Coronary artery (tissue), 2 donors: ENCODE measurements around the gene TRAF2.

Experiments used
- DNase-seq: peaks from one replicate; pipeline ENCODE4 v3.0.0-alpha.2; 2017; ENCODE audit warnings: low spot score
- H3K27ac ChIP-seq, 2 donors: fragments of 200-600 bp; sonication (generic); one replicate each; pipeline ENCODE4 v1.5.1; 2016 to 2019
- H3K4me3 ChIP-seq: fragments of 200-600 bp; sonication (generic); 2 replicates; pipeline ENCODE4 v1.5.1; 2016; ENCODE audit warnings: mild to moderate bottlenecking, moderate library complexity
- TF ChIP-seq, protein P1 (sequence below): fragments of 200-600 bp; sonication (generic); IDR thresholded peaks from one replicate; pipeline ENCODE4 v1.5.1; 2019; ENCODE audit warnings: antibody characterized with exemption

Gene TRAF2

DNA sequence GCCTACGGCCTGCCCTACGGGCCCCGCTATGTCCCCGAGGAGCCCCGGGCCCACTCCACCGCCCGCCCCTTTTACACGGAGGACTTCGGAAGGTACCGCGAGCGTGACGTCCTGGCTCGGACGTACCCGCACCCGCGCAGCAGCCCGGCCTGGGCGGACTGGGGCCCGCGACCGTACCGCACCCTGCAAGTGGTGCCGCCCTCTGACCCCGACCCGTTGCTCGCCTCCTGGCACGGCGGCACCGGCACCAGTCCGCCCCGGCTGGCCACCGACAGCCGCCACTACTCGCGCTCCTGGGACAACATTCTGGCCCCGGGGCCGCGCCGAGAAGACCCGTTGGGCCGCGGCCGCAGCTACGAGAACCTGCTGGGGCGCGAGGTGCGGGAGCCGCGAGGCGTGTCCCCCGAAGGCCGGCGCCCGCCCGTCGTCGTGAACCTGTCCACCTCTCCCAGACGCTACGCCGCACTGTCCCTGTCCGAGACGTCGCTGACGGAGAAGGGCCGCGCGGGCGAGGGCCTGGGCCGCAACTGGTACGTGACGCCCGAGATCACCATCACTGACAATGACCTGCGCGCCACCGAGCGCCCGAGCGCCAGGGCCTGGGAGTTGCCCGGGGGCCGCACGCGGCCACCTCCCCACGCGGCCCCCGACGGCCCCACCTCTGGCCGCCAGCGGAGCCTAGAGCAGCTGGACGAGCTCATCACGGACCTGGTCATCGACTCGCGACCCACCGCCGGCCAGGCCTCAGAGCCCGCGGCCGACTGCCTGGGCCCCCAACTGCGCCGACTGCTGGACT is 40.7 kb upstream of the TRAF2 start:
- H3K4me3 ChIP-seq = peak overlapping the region; percentile 80
- no peak overlapping the region for H3K27ac ChIP-seq
- DNase-seq = no peak
- TF ChIP-seq, protein P1, sequence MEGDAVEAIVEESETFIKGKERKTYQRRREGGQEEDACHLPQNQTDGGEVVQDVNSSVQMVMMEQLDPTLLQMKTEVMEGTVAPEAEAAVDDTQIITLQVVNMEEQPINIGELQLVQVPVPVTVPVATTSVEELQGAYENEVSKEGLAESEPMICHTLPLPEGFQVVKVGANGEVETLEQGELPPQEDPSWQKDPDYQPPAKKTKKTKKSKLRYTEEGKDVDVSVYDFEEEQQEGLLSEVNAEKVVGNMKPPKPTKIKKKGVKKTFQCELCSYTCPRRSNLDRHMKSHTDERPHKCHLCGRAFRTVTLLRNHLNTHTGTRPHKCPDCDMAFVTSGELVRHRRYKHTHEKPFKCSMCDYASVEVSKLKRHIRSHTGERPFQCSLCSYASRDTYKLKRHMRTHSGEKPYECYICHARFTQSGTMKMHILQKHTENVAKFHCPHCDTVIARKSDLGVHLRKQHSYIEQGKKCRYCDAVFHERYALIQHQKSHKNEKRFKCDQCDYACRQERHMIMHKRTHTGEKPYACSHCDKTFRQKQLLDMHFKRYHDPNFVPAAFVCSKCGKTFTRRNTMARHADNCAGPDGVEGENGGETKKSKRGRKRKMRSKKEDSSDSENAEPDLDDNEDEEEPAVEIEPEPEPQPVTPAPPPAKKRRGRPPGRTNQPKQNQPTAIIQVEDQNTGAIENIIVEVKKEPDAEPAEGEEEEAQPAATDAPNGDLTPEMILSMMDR = no peak

DNA sequence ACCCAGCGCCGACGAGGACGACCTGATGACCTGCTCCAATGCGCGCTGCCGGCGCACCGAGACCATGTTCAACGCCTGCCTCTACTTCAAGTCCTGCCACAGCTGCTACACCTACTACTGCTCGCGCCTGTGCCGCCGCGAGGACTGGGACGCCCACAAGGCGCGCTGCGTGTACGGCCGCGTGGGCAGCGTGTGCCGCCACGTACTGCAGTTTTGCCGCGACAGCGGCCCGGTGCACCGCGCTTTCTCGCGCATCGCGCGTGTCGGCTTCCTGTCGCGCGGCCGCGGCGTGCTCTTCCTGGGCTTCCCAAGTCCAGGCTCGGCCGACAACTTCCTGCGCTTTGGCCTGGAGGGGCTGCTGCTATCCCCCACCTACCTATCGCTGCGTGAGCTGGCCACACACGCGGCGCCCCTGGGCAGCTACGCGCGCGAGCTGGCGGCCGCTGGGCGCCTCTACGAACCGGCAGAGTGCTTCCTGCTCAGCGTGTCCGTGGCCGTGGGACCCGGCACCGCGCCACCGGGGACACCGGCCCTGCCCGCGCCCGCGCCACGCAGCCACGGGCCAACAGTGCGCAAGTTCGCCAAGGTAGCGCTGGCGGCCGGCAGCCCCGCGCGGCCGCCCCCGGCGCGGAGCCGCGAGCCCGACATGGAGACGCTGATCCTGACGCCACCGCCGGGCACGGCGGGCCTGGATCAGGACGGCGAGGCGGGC is 39.8 kb upstream of the TRAF2 start:
- no peak for DNase-seq
- H3K4me3 ChIP-seq = peak overlapping the region; percentile 80
- peak overlapping the region in 1 of 2 donors; percentile 99 for H3K27ac ChIP-seq
- TF ChIP-seq, protein P1 = no peak

DNA sequence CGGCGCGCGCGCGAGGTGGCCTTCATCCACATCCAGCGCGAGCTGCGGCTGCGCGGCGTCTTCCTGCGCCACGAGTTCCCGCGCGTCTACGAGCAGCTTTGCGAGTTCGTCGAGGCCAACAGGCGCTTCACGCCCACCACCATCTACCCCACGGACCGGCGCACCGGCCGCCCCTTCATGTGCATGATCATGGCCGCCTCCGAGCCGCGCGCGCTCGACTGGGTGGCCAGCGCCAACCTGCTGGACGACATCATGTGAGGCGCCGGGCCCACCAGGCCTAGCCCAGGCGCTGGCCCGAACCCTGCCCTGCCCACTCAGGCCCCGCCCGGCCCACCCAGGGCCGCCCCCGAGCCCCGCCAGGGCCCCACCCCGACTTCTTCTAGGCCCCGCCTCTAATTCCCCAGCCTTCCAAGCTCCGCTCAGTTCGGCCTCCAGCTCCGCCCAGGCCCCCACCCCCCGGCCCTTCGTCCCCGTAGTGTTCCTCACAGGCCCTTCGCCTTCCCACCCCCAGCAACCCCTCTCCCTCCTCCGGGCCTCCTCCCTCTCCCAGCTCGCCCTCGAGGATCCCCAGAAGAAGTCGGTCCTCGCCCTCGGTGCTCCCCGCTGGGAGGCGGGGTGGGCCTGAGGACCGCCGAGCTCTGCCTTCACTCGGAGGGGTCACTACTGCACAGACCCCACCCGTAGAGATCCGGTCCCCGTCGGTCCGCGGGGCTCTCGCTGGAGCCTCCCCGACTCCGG is 39.1 kb upstream of the TRAF2 start:
- Histone ChIP-seq H3K4me3 (peak overlapping the region; percentile 80), H3K27ac (peak overlapping the region; percentile 77 to 99)
- TF ChIP-seq, protein P1 = no peak
- DNase-seq = peak; percentile 85

DNA sequence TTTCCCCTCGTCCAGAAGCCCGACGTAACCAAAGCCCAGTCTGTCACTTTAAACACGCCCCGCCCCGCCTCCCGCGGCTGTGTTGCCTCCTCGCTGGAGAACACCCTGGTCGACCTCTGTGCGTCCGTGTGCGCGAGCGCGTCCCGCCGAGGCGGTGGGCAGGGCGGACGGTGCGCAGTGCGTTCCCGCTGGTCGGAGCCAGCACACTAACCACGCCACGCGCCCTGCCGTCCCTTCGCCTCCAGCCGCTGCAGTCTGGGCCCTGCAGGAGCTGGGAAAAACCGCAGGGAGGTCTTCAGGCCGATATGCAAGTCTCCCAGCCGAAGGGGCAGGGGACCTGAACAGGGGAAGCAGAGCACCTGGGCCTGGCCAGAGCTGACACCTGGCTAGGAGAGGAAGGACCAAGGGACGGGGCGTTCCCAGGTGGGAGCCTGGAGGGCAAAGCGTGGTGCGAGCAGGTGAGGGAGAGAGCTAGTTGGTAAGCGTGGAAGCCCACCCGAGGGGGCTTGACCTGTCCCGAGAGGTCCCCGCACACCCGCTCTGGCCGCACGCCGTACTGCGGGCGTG is 38.4 kb upstream of the TRAF2 start:
- peak; percentile 93 for DNase-seq
- H3K27ac ChIP-seq = peak overlapping the region; percentile 77 to 99

DNA sequence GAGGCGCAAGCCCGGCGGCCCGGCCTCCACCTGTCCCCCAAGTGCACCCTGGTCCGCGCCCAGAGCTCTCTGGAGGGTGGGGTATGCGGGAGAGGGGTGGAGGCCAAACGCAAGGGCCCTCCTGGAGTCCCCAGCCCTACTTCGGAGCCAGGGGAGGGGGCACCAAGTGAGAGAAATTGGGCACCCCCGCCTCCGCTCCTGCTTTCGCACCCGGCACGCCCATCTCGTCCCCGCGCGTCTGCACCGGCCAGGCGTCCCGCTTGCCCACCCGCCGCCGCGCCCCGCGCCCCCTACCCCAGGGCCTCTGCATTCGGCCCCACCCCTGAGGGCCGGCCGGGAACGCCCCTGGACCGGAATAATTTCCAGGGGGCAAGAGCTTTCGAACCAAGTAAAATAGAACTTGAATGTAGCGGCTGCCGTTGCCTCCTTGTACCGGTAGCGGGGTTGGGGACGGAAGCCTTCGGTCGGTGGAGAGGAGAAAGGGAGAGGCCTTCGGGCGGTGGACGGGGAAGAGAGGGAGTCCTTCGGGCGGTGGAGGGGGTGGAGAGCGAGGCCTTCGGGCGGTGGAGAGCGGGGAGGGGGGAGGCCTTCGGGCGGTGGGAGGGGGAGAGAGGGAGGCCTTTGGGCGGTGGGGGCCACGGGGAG is 37.8 kb upstream of the TRAF2 start:
- TF ChIP-seq, protein P1 = no peak
- DNase-seq = no peak
- peak overlapping the region; percentile 77 to 99 for H3K27ac ChIP-seq
- peak overlapping the region; percentile 80 for H3K4me3 ChIP-seq

More for the DNA sequence above, 38.4 kb upstream of the TRAF2 start:
- TF ChIP-seq, protein P1 = no peak
- H3K4me3 ChIP-seq = peak overlapping the region; percentile 80
